ENCODE results near the gene PRKCZ.

GRCh38 chr1:2213576-2214505 lies 163.6 kb downstream of the PRKCZ start:
- no peak for TF ChIP-seq POLR2AphosphoS5 (IDR thresholded peaks at IDR 0.05; ENCODE audit: low read depth, low read length)
- TF ChIP-seq REST (IDR thresholded peaks at IDR 0.05; ENCODE audit: insufficient read depth in 1 of 2, low read depth in 2 of 2, low read length in 2 of 2), result no peak
- TF ChIP-seq SIN3A (IDR thresholded peaks at IDR 0.05; ENCODE audit: borderline replicate concordance, insufficient read depth, low read length), result no peak
- TF ChIP-seq TAF1 (IDR thresholded peaks at IDR 0.05; ENCODE audit: borderline replicate concordance, insufficient read depth, low read length), result no peak
- TF ChIP-seq FOXP2 (optimal IDR thresholded peaks at IDR 0.05; ENCODE audit: borderline replicate concordance, extremely low read depth, extremely low read length, insufficient read depth), result no peak

All from PFSK-1 (cell line).